AG04450 (cell line): Measurements from ENCODE around the gene IRF2BP1. TPM values are rescaled to one million over a fixed set of nuclear protein-coding genes. Genes with fewer than 3 reads are reported as not detected.

Source experiments
- CTCF ChIA-PET: fragments of 300-600, 350-600 bp; formaldehyde crosslinking; extraction: SDS; loops from one replicate; lab custom pipeline; 2022; ENCODE audit warnings: antibody characterized with exemption, inconsistent platforms; lab: Charles Lee
- POLR2A ChIA-PET: fragments of 350-600 bp; formaldehyde crosslinking; extraction: SDS; loops from one replicate; lab custom pipeline; 2021; ENCODE audit warnings: antibody characterized with exemption, inconsistent platforms; lab: Yijun Ruan, JAX
- DNase-seq: peaks from one replicate; pipeline ENCODE4 v3.0.0-alpha.2; 2011; ENCODE audit warnings: low read depth, low spot score
- H3K27ac ChIP-seq: one replicate; pipeline ENCODE4 v1.5.1; 2012; ENCODE audit warnings: low read depth, low read length, control low read depth
- H3K27me3 ChIP-seq: one replicate; pipeline ENCODE4 v1.6.0; 2012; ENCODE audit warnings: low read length; ENCODE audit not compliant: control insufficient read depth, insufficient read depth
- H3K4me3 ChIP-seq: 2 replicates; pipeline ENCODE4 v1.5.1; 2011; ENCODE audit warnings: mild to moderate bottlenecking, low read depth, low read length, control low read depth
- H3K9me3 ChIP-seq: 2 replicates; pipeline ENCODE4 v1.5.1; 2012; ENCODE audit warnings: low read length; ENCODE audit not compliant: control insufficient read depth, insufficient read depth
- CTCF ChIP-seq: IDR thresholded peaks from 2 replicates; pipeline ENCODE4 v1.5.1; 2011; ENCODE audit warnings: low read depth, low read length, control low read depth, inconsistent platforms
- polyA plus RNA-seq: library from polyadenylated mRNA; depleted of rRNA; stranded (reverse); fragments of >200 nt; gene quantifications from 2 replicates; pipeline ENCODE4 v1.2.3, GENCODE V29; 2011

IRF2BP1 gene
- polyA plus RNA-seq, 1 experiment = 5.0 TPM

GRCh38 chr19:45911291-45911690, 25.4 kb upstream of the IRF2BP1 start:
- no peak for DNase-seq
- TF ChIP-seq CTCF = no peak
- Histone ChIP-seq H3K9me3 (no peaks in the 10 kb centered on the region), H3K27me3 (peaks cover 5% of the 10 kb centered on the region), H3K4me3 (no peak overlapping the region), H3K27ac (no peak overlapping the region)
- ChIA-PET CTCF (no interaction called here), POLR2A (no interaction called here)

- CTCF ChIA-PET = no interaction called here
Measured at GRCh38 chr19:45908956-45909355, 23.0 kb upstream of the IRF2BP1 start.

GRCh38 chr19:45906221-45906620, 20.3 kb upstream of the IRF2BP1 start:
- CTCF ChIA-PET = no interaction called here
- H3K4me3 ChIP-seq = no peak overlapping the region
- H3K27me3 ChIP-seq = no peaks in the 10 kb centered on the region
- DNase-seq = no peak
- no peaks in the 10 kb centered on the region for H3K9me3 ChIP-seq
- POLR2A ChIA-PET = interaction anchor here (0.6 kb wide), 1 partner anchor 108 kb away, joined by 5 read pairs; no protein-coding TSS in a partner anchor
- TF ChIP-seq CTCF = no peak
- H3K27ac ChIP-seq = no peak overlapping the region

More at GRCh38 chr19:45908956-45909355, 23.0 kb upstream of the IRF2BP1 start:
- Histone ChIP-seq H3K9me3 (no peaks in the 10 kb centered on the region), H3K4me3 (no peak overlapping the region), H3K27me3 (peaks cover under 1% of the 10 kb centered on the region), H3K27ac (no peak overlapping the region)
- TF ChIP-seq CTCF = no peak
- POLR2A ChIA-PET = no interaction called here
- no peak for DNase-seq

- Histone ChIP-seq H3K27me3 (no peaks in the 10 kb centered on the region), H3K27ac (no peak overlapping the region), H3K4me3 (no peak overlapping the region), H3K9me3 (no peaks in the 10 kb centered on the region)
- ChIA-PET POLR2A (no interaction called here), CTCF (no interaction called here)
- no peak for DNase-seq
- no peak for TF ChIP-seq CTCF
Measured at GRCh38 chr19:45905011-45905410, 19.1 kb upstream of the IRF2BP1 start.

GRCh38 chr19:45902651-45903625, 17.0 kb upstream of the IRF2BP1 start:
- H3K4me3 ChIP-seq = peak overlapping the region; percentile 86
- peak; percentile 93 for DNase-seq
- no peaks in the 10 kb centered on the region for H3K9me3 ChIP-seq
- H3K27ac ChIP-seq = peak overlapping the region; percentile 52
- no peak for TF ChIP-seq CTCF
- ChIA-PET CTCF (interaction anchor here (0.9 to 1.6 kb wide), 3 partner anchors 18 to 114 kb away, joined by 3 read pairs; no protein-coding TSS in a partner anchor), POLR2A (interaction anchor here (0.8 to 1.4 kb wide), 4 partner anchors 17 to 134 kb away, joined by 3 to 8 read pairs (median 5); partner anchors contain the start of genes CCDC61, IRF2BP1 and SIX5)
- no peaks in the 10 kb centered on the region for H3K27me3 ChIP-seq
